Activated T-helper 1 cell treated with Interleukin-2 at 50 U/mL for 16 hours (primary cell): ENCODE results near the gene MAPK12.
"Not testable (repeated sequence)": the region's sequence is repeated elsewhere in the genome, so short reads cannot be mapped to it uniquely, and the experiment has no call there.

Experiments used
- DNase-seq: peaks from one replicate; pipeline ENCODE4 v3.0.0-alpha.2; 2020; ENCODE audit warnings: low read depth

Gene MAPK12

GRCh38 chr22:50216055-50216683, 45.3 kb downstream of the MAPK12 start:
- no peak for DNase-seq

- no peak for DNase-seq
These were observed 46.0 kb downstream of the MAPK12 start for GRCh38 chr22:50215297-50216054.

- DNase-seq = no peak
These were observed 48.2 kb downstream of the MAPK12 start for GRCh38 chr22:50213263-50213662.

- no peak for DNase-seq
These were observed 50.3 kb downstream of the MAPK12 start for GRCh38 chr22:50211147-50211546.

GRCh38 chr22:50210378-50211139, 50.9 kb downstream of the MAPK12 start:
- DNase-seq = no peak

- DNase-seq = peak; percentile 45
These were observed 51.6 kb downstream of the MAPK12 start for GRCh38 chr22:50209893-50210292.

GRCh38 chr22:50208939-50209892, 52.3 kb downstream of the MAPK12 start:
- no peak for DNase-seq

- no peak for DNase-seq
These were observed 53.0 kb downstream of the MAPK12 start for GRCh38 chr22:50208430-50208938.

GRCh38 chr22:50207383-50208140, 53.9 kb downstream of the MAPK12 start:
- DNase-seq = no peak

- no peak for DNase-seq
These were observed 54.9 kb downstream of the MAPK12 start for GRCh38 chr22:50206599-50206998.

GRCh38 chr22:50205781-50206569, 55.5 kb downstream of the MAPK12 start:
- no peak for DNase-seq

- not testable (repeated sequence) for DNase-seq
These were observed 56.5 kb downstream of the MAPK12 start for GRCh38 chr22:50204998-50205397.

GRCh38 chr22:50204571-50204970, 56.9 kb downstream of the MAPK12 start:
- DNase-seq = no peak

GRCh38 chr22:50203288-50203687, 58.2 kb downstream of the MAPK12 start:
- DNase-seq = no peak
